Stimulated activated naive CD8-positive, alpha-beta T cell treated with anti-CD3 and anti-CD28 coated beads, Interleukin-15, Interleukin-2, amounts not matched to agents 100 U/mL and 50 U/mL, for 24 hours (primary cell): ENCODE data around the gene C3orf33.

Experiments
- ATAC-seq: fragments of 150-1000 bp; cut with Tn5 transposase; one replicate; pipeline ENCODE4 v1.10.0; 2021
- DNase-seq: peaks from one replicate; pipeline ENCODE4 v3.0.0; 2021

C3orf33 gene

GRCh38 chr3:155785662-155786295 lies 20.3 kb downstream of the C3orf33 start:
- DNase-seq, result no peak
- no peak for ATAC-seq

- ATAC-seq (no peak), DNase-seq (no peak)
These were observed 23.6 kb downstream of the C3orf33 start for GRCh38 chr3:155782390-155782953.

- ATAC-seq, result no peak
- DNase-seq, result no peak
These were observed 25.8 kb downstream of the C3orf33 start for GRCh38 chr3:155780291-155780690.

- DNase-seq, result no peak
- no peak for ATAC-seq
These were observed 27.6 kb downstream of the C3orf33 start for GRCh38 chr3:155778462-155778861.

GRCh38 chr3:155772801-155773200 lies 33.3 kb downstream of the C3orf33 start:
- no peak for DNase-seq
- no peak for ATAC-seq

GRCh38 chr3:155771126-155771525 lies 35.0 kb downstream of the C3orf33 start:
- no peak for ATAC-seq

GRCh38 chr3:155766206-155766605 lies 39.9 kb downstream of the C3orf33 start:
- ATAC-seq (no peak), DNase-seq (no peak)

More at GRCh38 chr3:155771126-155771525, 35.0 kb downstream of the C3orf33 start:
- DNase-seq, result no peak

GRCh38 chr3:155763870-155764463 lies 42.1 kb downstream of the C3orf33 start:
- no peak for ATAC-seq
- no peak for DNase-seq

GRCh38 chr3:155760653-155761052 lies 45.4 kb downstream of the C3orf33 start:
- DNase-seq, result no peak
- ATAC-seq, result no peak

GRCh38 chr3:155757577-155757976 lies 48.5 kb downstream of the C3orf33 start:
- DNase-seq (no peak), ATAC-seq (no peak)

- ATAC-seq (no peak), DNase-seq (no peak)
These were observed 52.9 kb downstream of the C3orf33 start for GRCh38 chr3:155753038-155753639.

- no peak for ATAC-seq
- no peak for DNase-seq
These were observed 57.3 kb downstream of the C3orf33 start for GRCh38 chr3:155748611-155749365.

GRCh38 chr3:155747946-155748290 lies 58.2 kb downstream of the C3orf33 start:
- ATAC-seq (no peak), DNase-seq (no peak)

- no peak for ATAC-seq
- no peak for DNase-seq
These were observed 58.7 kb downstream of the C3orf33 start for GRCh38 chr3:155747286-155747945.

- DNase-seq, result no peak
- no peak for ATAC-seq
These were observed 59.4 kb downstream of the C3orf33 start for GRCh38 chr3:155746703-155747102.

- ATAC-seq, result no peak
- DNase-seq, result no peak
These were observed 60.1 kb downstream of the C3orf33 start for GRCh38 chr3:155745795-155746550.

- ATAC-seq (peak; percentile 47), DNase-seq (peak; percentile 48)
These were observed 61.3 kb downstream of the C3orf33 start, which contains the start of gene PLCH1 for GRCh38 chr3:155744626-155745324. PLCH1 (minus strand) TSS chr3:155745071; CDS start chr3:155704224, 40,847 bp downstream.

- peak; percentile 70 for DNase-seq
- peak; percentile 55 for ATAC-seq
These were observed 62.0 kb downstream of the C3orf33 start for GRCh38 chr3:155744010-155744625.

- DNase-seq, result no peak
- no peak for ATAC-seq
These were observed 62.5 kb downstream of the C3orf33 start for GRCh38 chr3:155743606-155744005.

GRCh38 chr3:155742349-155742965 lies 63.6 kb downstream of the C3orf33 start:
- DNase-seq (no peak), ATAC-seq (no peak)
